Caco-2 (cell line): ENCODE results near the gene DHFR. TPM values are rescaled to one million over a fixed set of nuclear protein-coding genes. Genes with fewer than 3 reads are reported as not detected.

Source experiments
- BruUV-seq: library from RNA; stranded (reverse); fragments of 400-500 nt; replicated peaks from 2 replicates; lab custom pipeline; 2021; lab: Mats Ljungman, UMichigan
- CTCF ChIA-PET: fragments of 300-600 bp; sonication (Branson Sonifier 250); formaldehyde crosslinking; loops from one replicate; lab custom pipeline; 2022; ENCODE audit warnings: antibody characterized with exemption; lab: Charles Lee
- POLR2A ChIA-PET: fragments of 300-600 bp; sonication (Branson Sonifier 250); formaldehyde crosslinking; loops from one replicate; lab custom pipeline; 2022; ENCODE audit warnings: antibody characterized with exemption; lab: Charles Lee
- DNase-seq, 2 experiments: peaks; one replicate each; pipeline versions ENCODE4 v3.0.0 to v3.0.0-alpha.2; 2020 to 2022
- H3K27me3 ChIP-seq: replicated peaks from 2 replicates; pipeline ENCODE4 v1.6.0; 2011; ENCODE audit warnings: low read length; ENCODE audit not compliant: control insufficient read depth, insufficient read depth
- H3K36me3 ChIP-seq: 2 replicates; pipeline ENCODE4 v1.5.1; 2011; ENCODE audit warnings: low read length; ENCODE audit not compliant: control insufficient read depth, insufficient read depth
- H3K4me1 ChIP-seq: fragments of 250-450 bp; sonication (Bioruptor Pico); 2 replicates; pipeline ENCODE4 v1.5.1; 2020; ENCODE audit warnings: mild to moderate bottlenecking
- H3K4me3 ChIP-seq: 2 replicates; pipeline ENCODE4 v1.5.1; 2011; ENCODE audit warnings: low read depth, mild to moderate bottlenecking, control low read depth, low read length
- H3K9me3 ChIP-seq: fragments of 250-450 bp; sonication (Bioruptor Pico); 2 replicates; pipeline ENCODE4 v1.5.1; 2020; ENCODE audit warnings: mild to moderate bottlenecking, moderate library complexity
- H3K27ac Mint-ChIP-seq: one replicate; pipeline ENCODE4 v1.8.0; 2022; ENCODE audit warnings: mixed read lengths; ENCODE audit not compliant: unreplicated experiment
- H3K27me3 Mint-ChIP-seq: one replicate; pipeline ENCODE4 v1.8.0; 2022; ENCODE audit warnings: mixed read lengths; ENCODE audit not compliant: insufficient read depth, unreplicated experiment
- H3K36me3 Mint-ChIP-seq: one replicate; pipeline ENCODE4 v1.8.0; 2022; ENCODE audit warnings: mild to moderate bottlenecking, mixed read lengths; ENCODE audit not compliant: insufficient read depth, unreplicated experiment
- H3K4me1 Mint-ChIP-seq: one replicate; pipeline ENCODE4 v1.8.0; 2022; ENCODE audit warnings: low read depth, mixed read lengths; ENCODE audit not compliant: unreplicated experiment
- H3K4me3 Mint-ChIP-seq: one replicate; pipeline ENCODE4 v1.8.0; 2022; ENCODE audit warnings: mild to moderate bottlenecking, moderate library complexity, mixed read lengths; ENCODE audit not compliant: unreplicated experiment
- H3K9me3 Mint-ChIP-seq: one replicate; pipeline ENCODE4 v1.8.0; 2022; ENCODE audit warnings: mixed read lengths; ENCODE audit not compliant: unreplicated experiment
- intact Hi-C: fragments of 100-400 bp; cut with micrococcal nuclease; formaldehyde crosslinking; loops from one replicate; pipeline ENCODE4 v1.10.0; 2022; ENCODE audit not compliant: unreplicated experiment
- total RNA-seq: library from RNA; stranded (reverse); gene quantifications from 2 replicates; pipeline ENCODE4 v1.2.3, GENCODE V29; 2022
- TF ChIP-seq, protein P1 (sequence below), 2 experiments: fragments of 200-600 bp in 1 of 2; IDR thresholded peaks; 1 replicate in 1 of 2; 2 replicates in 1 of 2; pipeline versions ENCODE4 v1.5.1 to v1.8.0; 2011 to 2022; ENCODE audit warnings: antibody characterized with exemption in 1 of 2, control low read depth in 1 of 2, inconsistent platforms in 1 of 2, low read depth in 1 of 2, low read length in 1 of 2, mild to moderate bottlenecking in 1 of 2, moderate library complexity in 1 of 2; ENCODE audit not compliant: insufficient read depth in 1 of 2, severe bottlenecking in 1 of 2, unreplicated experiment in 1 of 2

DHFR gene
- total RNA-seq, 1 experiment from 2014 or later, result 57.2 TPM

DNA sequence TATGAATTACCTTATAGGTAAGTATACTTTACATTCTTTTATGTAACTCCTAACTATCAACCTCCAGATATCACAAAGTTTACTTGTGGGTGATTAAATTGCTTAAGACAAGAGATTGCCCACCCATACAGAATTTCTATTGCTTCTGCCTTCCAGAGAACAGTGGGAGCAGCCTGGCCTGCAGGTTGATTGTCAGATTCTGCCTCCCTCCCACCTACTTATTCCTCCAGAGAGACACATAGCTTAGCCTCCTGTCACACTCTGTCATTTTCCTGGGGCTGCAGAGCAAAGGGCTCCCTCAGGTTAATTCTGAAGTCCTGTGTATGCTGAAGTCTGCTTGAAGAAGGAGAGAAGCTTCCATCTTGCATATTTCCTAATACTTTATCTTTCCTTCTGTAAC, 48.5 kb upstream of the DHFR start:
- ChIA-PET CTCF (no interaction called here), POLR2A (no interaction called here)
- Histone ChIP-seq H3K27me3 (no peaks in the 10 kb centered on the region), H3K9me3 (no peaks in the 10 kb centered on the region), H3K4me3 (no peak overlapping the region), H3K4me1 (peaks cover 14% of the 10 kb centered on the region), H3K36me3 (no peaks in the 10 kb centered on the region)
- no peaks in the 10 kb centered on the region for H3K36me3 Mint-ChIP-seq
- DNase-seq, result no peak
- no peaks in the 10 kb centered on the region for H3K9me3 Mint-ChIP-seq
- H3K4me1 Mint-ChIP-seq, result peaks cover 12% of the 10 kb centered on the region
- H3K4me3 Mint-ChIP-seq, result no peak overlapping the region
- no peaks in the 10 kb centered on the region for H3K27me3 Mint-ChIP-seq
- intact Hi-C loops, result no loop called here
- TF ChIP-seq, protein P1, sequence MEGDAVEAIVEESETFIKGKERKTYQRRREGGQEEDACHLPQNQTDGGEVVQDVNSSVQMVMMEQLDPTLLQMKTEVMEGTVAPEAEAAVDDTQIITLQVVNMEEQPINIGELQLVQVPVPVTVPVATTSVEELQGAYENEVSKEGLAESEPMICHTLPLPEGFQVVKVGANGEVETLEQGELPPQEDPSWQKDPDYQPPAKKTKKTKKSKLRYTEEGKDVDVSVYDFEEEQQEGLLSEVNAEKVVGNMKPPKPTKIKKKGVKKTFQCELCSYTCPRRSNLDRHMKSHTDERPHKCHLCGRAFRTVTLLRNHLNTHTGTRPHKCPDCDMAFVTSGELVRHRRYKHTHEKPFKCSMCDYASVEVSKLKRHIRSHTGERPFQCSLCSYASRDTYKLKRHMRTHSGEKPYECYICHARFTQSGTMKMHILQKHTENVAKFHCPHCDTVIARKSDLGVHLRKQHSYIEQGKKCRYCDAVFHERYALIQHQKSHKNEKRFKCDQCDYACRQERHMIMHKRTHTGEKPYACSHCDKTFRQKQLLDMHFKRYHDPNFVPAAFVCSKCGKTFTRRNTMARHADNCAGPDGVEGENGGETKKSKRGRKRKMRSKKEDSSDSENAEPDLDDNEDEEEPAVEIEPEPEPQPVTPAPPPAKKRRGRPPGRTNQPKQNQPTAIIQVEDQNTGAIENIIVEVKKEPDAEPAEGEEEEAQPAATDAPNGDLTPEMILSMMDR (IDR thresholded peaks at IDR 0.05; ENCODE audit: insufficient read depth in 1 of 2, low read depth in 1 of 2, low read length in 1 of 2, severe bottlenecking in 1 of 2, unreplicated experiment in 1 of 2), result no peak
- BruUV-seq, result no TSS peak
- no peak overlapping the region for H3K27ac Mint-ChIP-seq

- Histone ChIP-seq H3K27me3 (no peaks in the 10 kb centered on the region), H3K9me3 (no peaks in the 10 kb centered on the region), H3K36me3 (no peaks in the 10 kb centered on the region), H3K4me3 (no peak overlapping the region), H3K4me1 (peaks cover 14% of the 10 kb centered on the region)
- intact Hi-C loops, result loop anchor here (1.0 kb wide), 1 partner anchor 47 kb away; no protein-coding TSS in a partner anchor
- no peak overlapping the region for H3K4me3 Mint-ChIP-seq
- H3K9me3 Mint-ChIP-seq, result no peaks in the 10 kb centered on the region
- H3K4me1 Mint-ChIP-seq, result peaks cover 12% of the 10 kb centered on the region
- H3K27me3 Mint-ChIP-seq, result no peaks in the 10 kb centered on the region
- CTCF ChIA-PET, result interaction anchor here (0.8 to 1.4 kb wide), 2 partner anchors 10 to 406 kb away, joined by 4 to 7 read pairs; no protein-coding TSS in a partner anchor
- POLR2A ChIA-PET, result no interaction called here
- peak in 1 of 2 experiments; percentile 22 for DNase-seq
- H3K36me3 Mint-ChIP-seq, result no peaks in the 10 kb centered on the region
- TF ChIP-seq, protein P1 (IDR thresholded peaks at IDR 0.05; ENCODE audit: insufficient read depth in 1 of 2, low read depth in 1 of 2, low read length in 1 of 2, severe bottlenecking in 1 of 2, unreplicated experiment in 1 of 2), result no peak
- H3K27ac Mint-ChIP-seq, result no peak overlapping the region
- BruUV-seq, result no TSS peak
Observed at GRCh38 chr5:80701597-80701996, 46.8 kb upstream of the DHFR start.

DNA sequence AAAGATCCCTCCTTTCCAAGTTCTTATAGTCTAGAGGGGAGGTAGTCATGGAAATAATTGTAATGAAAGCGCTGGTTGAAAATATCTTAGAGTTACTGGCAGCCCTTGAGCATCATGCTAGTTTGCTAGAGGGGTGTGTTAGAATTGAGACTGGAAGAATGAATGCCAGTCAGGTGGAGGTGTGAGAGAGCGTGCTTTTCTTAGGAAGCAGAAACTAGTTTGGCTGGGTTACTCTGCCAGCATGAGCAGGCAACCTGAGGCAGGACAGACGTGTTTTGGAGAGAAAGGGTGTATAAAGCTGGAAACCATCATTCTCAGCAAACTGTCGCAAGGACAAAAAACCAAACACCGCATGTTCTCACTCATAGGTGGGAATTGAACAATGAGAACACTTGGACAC, 43.6 kb upstream of the DHFR start:
- POLR2A ChIA-PET, result no interaction called here
- peaks cover 14% of the 10 kb centered on the region for H3K4me1 ChIP-seq

More for the DNA sequence above, 43.6 kb upstream of the DHFR start:
- H3K27me3 Mint-ChIP-seq, result no peaks in the 10 kb centered on the region
- no peaks in the 10 kb centered on the region for H3K9me3 ChIP-seq
- no peaks in the 10 kb centered on the region for H3K9me3 Mint-ChIP-seq
- H3K4me1 Mint-ChIP-seq, result peaks cover 12% of the 10 kb centered on the region
- intact Hi-C loops, result no loop called here
- no TSS peak for BruUV-seq
- H3K36me3 ChIP-seq, result no peaks in the 10 kb centered on the region
- peaks cover 14% of the 10 kb centered on the region for H3K36me3 Mint-ChIP-seq
- H3K27me3 ChIP-seq, result no peaks in the 10 kb centered on the region
- TF ChIP-seq, protein P1 (IDR thresholded peaks at IDR 0.05; ENCODE audit: insufficient read depth in 1 of 2, low read depth in 1 of 2, low read length in 1 of 2, severe bottlenecking in 1 of 2, unreplicated experiment in 1 of 2), result no peak
- H3K27ac Mint-ChIP-seq, result no peak overlapping the region
- no peak overlapping the region for H3K4me3 Mint-ChIP-seq
- no peak overlapping the region for H3K4me3 ChIP-seq
- DNase-seq, result no peak
- CTCF ChIA-PET, result no interaction called here
